NCI-H2171 (cell line): ENCODE measurements around the gene ZNF670.

Source experiments
- DNase-seq: peaks from one replicate; lab custom pipeline; 2025; lab: John Stamatoyannopoulos, UW

ZNF670 gene

DNA sequence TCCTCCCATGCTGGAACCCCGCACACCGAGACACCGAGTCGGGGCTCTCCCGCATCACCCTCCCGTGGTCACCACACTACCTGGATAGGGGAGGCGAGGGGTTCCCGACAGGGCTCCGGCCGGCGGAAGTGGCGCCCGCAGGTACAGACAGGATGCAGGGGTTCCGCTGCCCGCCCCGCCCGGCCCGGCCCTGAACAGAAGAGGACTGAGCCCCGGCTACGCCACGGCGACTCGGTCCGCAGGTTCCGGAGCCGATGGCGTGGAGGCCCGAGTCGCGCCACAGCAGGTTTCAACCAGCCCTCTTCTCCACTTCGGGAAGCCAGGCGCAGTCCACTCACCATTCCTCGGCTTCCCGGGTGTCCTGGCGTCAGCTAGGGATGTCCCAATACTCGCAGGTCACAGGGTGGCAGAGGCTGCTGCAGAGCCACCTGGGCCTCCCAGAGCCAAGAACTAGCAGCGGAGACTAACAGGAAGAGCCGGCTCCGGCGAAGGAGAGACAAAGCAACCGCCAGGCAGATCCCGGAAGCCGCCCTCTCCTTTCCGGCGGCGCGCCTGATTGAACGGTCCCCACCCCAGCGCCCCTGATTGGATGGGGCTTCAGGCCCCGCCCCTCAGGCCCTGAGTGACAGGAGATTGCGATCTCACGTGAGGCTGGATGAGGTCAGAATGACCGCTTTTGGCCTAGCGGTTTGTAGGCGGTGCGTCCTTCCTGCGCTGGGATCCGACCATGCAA, 25.4 kb upstream of the ZNF670 start, which contains the start of gene ZNF669:
TSS of gene ZNF669 (minus strand) at position 498 of the 733 bp plus-strand sequence. CDS start at position 341, 157 bp downstream.
- peak; percentile 97 for DNase-seq

DNA sequence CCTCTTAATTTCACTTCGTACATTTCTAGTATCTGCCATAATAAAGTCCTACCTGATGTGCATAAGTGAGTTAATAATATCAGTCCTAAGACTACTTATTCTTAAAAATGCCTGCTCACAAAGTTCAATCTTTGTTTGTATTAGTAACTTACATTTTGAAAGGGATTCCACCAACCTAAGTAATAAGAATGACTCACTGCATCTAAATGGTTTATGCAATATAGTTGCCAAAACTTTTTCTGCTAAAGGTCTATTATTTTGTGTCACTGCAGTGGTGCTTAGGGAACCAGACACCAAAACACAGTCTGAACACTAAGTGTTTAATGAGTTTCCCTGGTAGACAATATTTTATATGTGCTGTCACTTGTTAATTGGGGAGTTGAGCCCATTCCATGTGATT, 23.8 kb upstream of the ZNF670 start:
- no peak for DNase-seq

DNA sequence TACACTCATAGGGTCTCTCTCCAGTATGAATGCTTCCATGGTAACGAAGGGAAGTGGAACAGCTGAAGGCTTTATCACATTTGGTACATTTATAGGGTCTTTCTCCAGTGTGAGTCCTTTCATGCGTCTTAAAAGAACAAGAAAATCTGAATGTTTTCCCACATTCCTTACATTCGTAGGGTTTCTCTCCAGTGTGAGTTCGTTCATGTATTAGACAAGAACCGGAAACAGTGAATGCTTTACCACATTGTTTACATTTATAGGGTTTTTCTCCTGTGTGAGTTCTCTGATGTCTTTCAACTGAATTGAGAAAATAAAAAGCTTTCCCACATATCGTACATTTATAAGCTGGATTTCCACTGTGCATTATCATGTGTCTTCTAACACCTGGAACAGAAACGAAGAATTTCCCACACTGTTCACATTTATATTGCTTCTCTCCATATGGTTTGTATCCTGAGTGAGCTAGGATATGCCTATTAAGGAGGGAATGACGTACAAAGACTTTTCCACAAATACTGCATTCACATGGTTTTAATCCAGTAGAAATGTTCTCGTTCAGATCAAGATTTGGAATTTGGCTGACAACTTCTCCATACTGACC, 22.2 kb upstream of the ZNF670 start:
- DNase-seq, result no peak

DNA sequence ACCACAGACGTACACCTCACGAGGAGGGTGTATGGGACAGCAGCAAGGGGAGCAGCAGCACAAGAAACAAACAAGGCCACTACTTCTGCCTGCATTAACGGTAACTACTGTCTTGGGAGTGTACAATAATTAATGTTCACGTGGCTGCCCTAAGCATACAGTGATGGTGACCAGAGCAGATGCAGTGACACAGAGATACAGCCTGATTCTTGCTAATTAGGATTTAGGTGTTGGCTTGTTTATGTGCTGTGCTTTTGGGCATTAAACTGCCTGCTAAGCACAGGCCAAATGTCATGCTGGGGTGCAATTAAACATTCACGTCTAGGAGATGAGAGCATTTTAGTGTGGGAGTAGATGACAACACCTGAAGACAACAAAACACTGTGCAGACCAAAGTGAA, 18.3 kb upstream of the ZNF670 start:
- no peak for DNase-seq

DNA sequence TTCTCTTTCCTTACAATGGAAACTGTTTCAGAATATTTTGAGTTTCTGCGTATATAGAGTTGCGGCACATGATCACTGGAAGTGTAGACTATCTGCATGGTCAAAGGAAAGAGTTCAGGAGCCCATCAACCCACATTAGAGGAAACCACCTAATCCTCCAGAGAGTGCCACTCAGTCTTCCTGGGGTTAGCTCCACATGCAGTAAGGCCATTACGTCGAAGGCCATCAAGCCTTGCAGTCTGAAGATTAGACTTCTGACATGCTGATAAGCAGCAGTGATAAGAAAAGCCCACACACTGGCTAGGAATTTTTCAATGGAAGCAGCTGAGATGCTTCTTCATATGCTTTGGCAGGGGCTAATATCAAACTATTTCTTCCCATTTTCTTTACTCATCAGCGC, 17.9 kb upstream of the ZNF670 start:
- no peak for DNase-seq

DNA sequence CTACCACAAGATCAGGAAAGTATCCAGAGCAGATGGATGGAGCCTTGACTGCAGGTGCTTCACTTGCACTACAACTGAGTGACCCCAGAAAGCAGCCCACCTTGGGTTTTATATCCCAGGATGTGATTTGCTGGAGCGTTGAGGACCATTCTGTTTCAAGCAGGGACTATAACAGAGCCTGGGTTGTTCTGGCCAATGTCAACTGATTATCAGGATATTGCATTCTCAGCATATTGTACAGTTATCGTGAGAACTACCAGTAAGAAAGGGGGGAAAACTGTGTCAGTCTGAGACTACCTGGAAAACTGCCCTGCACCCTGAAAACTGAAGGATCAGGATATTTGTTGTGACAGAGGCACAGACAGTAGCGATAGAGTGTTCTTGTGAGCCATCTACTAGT, 17.5 kb upstream of the ZNF670 start:
- DNase-seq, result no peak

DNA sequence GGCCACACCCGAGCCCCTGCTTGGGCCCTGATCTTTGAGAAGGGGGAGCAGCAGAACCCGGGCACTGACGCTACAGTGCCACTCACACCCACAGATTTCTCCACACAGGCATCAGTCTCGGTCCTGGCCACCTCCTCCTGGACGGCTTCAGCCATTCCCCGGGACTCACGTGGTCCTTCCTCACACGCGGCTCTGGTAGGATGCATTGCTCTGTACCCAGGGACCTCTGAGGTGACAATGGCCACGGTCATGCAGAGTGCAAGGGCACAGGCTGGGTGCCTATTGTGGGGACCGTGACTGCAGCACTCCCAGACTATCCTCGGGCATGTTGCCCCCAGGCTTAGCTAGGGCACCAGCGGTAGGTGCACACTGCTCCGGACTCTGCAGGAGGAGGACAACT, 11.8 kb upstream of the ZNF670 start:
- DNase-seq, result no peak

DNA sequence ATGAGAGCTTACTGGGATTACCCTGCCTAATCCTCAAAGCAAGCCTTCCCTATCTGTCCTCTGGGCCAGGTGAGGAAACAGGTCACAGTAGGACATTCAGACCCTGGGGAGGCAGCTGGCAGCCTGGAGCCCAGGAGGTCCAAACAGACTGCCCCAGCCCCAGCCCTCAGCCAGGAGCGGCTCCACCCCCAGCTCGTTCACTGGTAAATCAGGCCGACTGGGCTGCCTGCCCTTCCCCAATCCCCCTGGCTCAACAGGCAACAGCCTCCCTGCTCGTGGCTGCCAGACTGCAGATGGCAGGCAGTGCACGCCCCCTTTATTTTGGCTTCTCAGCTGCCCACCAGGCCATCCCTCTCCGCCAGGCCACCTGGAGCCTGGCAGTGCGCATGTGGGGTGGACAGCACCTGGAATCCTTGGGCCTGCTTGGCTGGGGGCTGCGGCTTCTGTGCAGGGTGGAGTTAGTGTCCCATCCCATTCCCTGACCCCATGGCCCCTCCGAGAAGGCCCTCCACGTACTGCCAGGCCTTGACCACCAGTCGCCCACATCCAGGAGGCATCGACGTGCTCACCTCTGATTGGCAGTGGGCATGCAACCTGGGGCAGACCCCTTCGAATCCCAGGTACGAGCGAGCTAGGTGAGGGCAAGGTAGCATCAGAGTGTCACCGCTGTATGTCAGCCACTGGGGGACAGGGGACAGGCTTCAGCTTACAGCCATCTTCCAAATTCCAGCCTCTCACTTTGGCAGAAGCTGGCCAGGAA, 11.2 kb upstream of the ZNF670 start:
- no peak for DNase-seq

DNA sequence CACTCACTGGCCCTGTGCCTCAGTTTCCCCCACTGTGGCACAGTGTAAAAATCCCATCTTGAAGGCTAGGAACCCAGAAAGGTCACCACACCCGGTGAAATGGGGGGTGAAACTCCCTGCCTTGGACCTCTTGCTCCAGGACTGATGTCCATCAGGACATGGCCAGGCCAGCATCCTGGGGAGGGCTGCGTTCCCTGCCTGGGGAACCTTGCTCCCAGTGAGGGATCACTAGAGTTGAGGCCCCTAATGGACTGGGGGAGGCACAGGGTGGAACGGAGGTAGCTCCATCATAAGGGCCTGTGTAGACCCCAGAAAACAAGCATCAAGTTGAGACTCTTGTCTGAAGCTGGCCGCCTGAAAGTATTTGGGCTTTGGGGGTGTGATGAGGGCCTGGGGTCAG, 10.4 kb upstream of the ZNF670 start:
- no peak for DNase-seq

DNA sequence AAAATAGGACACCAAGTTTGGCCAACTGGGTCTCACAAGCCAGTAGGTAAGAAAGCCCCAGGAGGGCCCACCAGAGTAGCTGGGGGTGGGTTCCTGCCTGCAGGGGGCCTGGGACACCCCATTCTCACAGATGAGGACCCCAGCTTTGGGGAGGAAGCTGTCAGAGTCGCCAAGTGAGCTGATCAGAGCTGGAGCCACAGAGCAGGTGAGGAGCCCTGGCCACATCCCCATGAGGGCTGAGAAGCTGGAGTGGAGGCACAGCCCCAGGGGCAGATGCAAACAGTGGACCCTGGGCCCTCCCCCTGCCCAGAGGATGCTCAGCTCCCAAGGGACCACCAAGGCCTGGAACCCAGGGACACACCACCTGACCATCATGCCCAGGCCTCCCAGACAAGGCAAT, 8.6 kb upstream of the ZNF670 start:
- no peak for DNase-seq

DNA sequence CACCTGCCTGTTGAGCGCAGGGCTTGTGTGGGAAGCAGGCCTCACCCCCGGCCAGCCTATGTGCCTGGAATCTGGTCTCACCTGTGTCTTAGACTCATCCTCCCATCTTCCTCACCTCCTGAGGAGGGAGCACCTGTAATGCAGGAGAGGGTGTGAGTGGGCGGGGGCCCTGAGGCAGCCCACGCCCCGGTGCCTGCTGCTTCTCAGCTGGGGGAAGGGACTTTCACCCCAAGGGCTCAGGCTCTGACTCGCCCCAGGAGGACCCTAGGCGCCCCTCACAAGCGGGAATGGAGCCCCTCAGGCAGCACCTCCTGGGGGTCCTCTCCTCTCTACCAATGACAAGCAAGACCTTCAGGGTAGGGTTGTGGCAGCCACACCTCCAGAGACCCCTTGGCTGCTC, 6.7 kb upstream of the ZNF670 start:
- DNase-seq, result no peak

DNA sequence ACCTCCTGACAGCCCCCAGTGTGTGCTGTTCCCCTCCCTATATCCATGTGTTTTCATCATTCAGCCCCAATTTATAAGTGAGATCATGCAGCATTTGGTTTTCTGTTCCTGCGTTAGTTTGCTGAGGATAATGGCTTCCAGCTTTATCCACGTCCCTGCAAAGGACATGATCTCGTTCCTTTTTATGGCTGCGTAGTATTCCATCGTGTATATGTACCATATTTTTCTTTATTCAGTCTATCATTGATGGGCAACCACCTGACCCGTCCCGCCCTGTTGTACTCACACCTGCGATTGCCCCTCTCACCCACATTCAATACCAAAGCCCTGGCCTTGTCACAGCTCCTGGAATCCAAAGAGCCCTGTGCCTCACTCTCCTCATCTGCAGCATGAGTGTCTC, 6.2 kb upstream of the ZNF670 start:
- no peak for DNase-seq

DNA sequence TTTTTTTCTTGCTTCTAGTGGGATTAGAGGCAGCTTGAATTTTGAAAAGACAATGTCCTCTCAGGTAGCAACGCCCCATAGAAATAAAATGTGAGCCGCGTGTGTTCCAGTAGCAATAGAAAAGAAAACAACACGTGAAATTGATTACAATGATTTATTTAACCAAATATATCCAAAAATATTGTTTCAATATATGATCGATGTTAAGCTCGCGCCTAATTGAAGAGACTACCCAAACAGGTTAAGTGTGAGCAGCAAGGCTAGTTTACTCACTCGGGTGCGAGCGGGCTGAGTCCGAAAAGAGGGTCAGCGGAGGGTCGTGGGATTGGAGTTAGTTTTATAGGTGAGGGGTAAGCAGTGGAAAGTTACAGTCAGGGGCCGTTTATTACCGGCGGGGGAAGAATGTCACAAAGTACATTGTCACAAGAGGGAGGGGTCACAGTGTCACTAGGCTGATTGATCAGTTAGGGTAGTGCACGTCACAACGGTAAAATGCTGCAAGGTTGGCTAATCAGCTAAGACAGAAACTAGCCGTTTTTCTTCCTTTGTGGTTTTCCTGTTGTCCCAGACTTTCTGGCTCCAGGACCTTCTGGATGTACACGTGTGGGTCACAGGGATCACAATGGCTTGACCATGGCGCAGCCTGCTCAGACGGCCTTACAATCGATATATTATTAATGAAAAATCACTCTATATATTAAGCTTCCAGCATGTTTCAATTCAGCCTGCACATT, 697 bp upstream of the ZNF670 start:
- DNase-seq, result no peak

DNA sequence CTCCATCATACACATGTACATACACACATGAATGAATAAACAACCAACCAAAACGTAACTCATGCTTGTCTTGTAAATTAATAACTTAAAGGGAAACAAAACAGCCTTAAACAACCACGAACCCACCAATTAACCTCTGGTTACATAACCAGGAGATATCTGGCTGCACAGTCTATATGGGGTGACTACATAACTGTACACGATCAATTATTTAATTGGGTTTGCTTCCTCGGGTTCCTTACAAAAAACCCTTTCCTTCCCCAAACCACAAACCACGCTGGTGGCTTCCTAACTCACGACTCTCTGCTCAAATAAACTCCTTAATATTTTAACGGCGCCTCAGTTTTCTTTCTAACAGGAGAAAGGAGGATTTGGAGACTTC, 744 bp downstream of the ZNF670 start:
- no peak for DNase-seq

DNA sequence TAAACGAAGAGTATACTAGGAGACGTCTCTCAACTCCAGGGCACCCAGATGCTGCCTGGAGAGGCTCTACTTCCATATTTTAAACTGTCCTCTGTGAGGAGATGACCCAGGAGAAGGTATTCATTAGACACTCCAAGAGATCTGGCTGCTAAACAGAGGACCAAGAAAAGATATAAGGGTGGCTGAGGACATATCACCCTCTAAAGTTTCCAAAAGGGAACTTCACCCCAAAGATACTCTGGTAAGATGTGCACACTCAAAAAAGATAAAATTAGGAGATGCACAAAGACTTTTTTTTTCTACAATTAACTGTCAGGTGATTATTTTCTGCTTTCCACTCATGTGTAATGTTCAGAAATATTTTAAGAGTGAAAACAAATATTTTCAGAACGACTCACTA, 1.4 kb downstream of the ZNF670 start:
- no peak for DNase-seq

DNA sequence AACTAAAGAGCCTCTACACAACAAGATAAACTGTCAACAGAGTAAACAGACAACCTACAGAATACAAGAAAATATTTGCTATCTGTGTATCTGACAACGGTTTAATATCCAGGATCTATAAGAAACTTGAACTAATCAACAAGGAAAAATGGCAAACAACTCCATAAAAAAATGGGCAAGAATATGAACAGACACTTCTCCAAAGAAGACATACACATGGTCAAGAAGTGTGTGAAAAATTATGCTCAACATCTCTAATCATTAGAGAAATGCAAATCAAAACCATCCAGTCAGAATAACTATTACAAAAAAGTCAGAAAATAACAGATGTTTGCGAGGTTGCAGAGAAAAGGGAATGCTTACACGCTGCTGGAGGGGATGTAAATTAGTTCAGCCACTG, 8.0 kb downstream of the ZNF670 start:
- no peak for DNase-seq

DNA sequence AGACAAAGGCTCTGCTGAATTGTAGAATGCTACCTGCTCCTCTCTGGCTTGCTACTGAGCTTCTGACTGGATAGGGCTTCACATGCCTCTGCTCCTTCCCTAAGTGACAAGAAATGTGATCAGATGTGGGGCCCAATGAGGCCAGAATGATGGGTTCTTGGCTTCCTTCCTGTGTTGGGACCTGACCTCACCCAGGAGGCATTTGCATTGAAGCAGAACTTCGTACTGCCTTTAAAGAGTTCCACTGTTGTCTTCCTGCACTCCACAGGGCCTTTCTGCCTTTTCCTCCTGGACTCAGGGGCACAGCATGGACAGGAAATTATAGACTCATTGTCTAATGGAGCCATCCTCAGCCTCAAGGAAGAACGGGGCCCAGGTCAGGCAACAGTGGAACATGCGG, 14.3 kb downstream of the ZNF670 start:
- no peak for DNase-seq

DNA sequence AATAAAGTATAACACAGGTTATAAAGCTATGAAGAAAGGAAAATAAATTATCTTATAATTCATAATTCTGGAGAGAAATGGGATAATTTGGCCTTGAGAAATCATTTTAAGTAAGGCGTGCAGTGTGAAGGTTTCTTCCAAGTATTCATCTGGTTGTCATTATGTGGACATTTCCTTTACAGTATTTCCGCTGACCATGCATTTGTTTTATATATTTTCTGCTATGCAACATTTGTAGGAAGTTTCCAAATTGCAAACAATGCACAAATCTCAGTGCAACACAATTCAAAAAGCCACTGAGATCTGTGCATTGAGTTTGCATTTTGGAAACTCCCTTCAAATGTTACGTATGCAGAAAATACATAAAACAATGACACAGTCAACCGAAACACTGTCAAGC, 17.8 kb downstream of the ZNF670 start:
- no peak for DNase-seq

DNA sequence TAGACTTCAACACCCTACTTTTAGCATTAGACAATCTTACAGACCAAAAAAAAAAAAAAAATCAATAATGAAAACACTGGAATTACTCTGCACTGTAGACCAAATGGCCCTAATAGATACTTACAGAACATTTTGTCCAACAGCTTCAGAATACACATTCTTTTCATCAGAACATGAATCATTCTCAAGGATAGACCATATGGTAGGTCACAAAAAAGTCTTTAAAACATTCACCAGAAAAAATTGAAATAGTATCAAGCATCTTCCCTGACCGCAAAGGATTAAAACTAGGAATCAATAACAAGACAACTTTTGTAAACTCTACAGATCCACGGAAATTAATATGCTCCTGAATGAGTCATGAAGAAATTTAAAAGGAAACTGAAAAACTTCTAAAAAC, 22.5 kb downstream of the ZNF670 start:
- no peak for DNase-seq

DNA sequence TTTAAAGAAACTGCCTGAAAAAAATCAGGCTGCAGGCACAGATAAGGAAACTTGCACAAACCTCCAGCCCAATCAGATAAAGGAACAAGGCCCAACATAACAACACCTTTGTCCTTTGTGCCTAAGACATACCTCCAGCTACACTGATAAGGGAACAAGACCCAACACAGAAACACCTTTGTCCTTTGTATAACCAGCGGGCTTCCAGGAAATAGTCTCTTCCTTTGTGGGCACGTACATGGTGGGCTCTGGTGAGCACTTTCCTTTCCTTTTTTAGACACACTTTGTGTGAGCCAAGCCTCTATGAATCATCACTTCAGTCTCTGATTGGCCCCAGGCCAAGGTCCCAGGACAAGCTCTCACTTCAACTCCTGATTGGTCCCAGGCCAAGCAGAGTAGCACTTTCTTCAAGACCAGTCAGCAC, 23.6 kb downstream of the ZNF670 start:
- DNase-seq, result no peak

DNA sequence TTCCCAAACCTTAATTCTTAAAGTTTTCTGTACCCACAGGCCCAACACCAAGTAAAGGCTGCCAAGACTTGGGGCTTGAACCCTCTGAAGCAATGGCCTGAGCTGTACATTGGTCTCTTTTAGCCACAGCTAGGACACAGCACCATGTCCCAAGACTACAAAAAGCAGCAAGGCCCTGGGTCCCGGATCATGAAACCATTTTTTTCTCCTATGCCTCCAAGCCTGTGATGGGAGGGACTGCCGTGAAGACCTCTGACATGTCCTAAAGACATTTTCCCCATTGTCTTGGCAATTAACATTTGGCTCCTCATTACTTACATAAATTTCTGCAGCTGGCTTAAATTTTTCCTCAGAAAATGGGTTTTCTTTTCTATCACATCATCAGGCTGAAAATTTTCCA, 30.9 kb downstream of the ZNF670 start:
- DNase-seq, result no peak

DNA sequence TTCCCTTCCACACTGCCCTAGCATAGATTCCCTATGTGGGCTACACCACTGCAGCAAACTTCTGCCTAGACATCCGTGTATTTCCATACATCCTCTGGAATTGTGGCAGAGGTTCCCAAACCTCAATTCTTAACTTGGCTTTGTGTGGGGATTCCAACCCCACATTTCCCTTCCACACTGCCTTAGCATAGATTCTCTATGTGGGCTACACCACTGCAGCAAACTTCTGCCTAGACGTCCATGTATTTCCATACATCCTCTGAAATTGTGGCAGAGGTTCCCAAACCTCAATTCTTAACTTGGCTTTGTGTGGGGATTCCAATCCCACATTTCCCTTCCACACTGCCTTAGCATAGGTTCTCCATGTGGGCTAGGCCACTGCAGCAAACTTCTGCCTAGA, 31.4 kb downstream of the ZNF670 start:
- no peak for DNase-seq

DNA sequence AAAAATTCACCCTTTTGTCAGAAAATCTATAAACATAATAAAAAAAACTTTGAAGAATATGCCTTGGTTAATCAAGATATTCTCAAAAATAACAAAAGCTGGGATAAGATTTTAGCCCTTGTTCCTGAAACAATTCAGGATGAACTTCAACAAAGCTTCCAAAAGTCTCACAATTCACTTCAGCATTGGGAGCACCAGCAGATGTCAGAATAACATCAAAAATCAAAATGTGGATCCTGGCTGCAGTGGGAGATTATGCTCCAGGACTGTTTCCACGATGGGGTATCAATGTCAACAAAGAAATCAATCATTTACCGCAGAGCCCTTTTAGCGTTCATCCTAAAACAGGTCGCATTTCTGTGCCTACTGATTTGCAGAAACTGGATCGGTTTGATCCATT, 35.2 kb downstream of the ZNF670 start:
- DNase-seq, result no peak
